Sigmoid colon (tissue), 7 donors: ENCODE results near the gene DFFB. TPM values are rescaled to one million over a fixed set of nuclear protein-coding genes. Genes with fewer than 3 reads are reported as not detected.

ENCODE experiments used
- DNase-seq: peaks from one replicate; pipeline ENCODE4 v3.0.0-alpha.2; 2019
- H3K27ac ChIP-seq, 4 donors: fragments of 200-600 bp; sonication (generic); one replicate each; pipeline ENCODE4 v1.5.1; 2016 to 2019; ENCODE audit warnings: mild to moderate bottlenecking in 1 of 4
- H3K27me3 ChIP-seq, 3 donors: fragments of 200-600 bp; sonication (generic); one replicate each; pipeline ENCODE4 v1.5.1; 2019; ENCODE audit warnings: mild to moderate bottlenecking in 1 of 3
- H3K36me3 ChIP-seq, 4 donors: fragments of 200-600 bp; sonication (generic); one replicate each; pipeline ENCODE4 v1.5.1; 2016 to 2019
- H3K4me1 ChIP-seq, 4 donors: fragments of 200-600 bp; sonication (generic); one replicate each; pipeline ENCODE4 v1.5.1; 2017 to 2019
- H3K4me3 ChIP-seq, 4 donors: fragments of 200-600 bp; sonication (generic); one replicate each; pipeline ENCODE4 v1.5.1; 2017 to 2019; ENCODE audit warnings: mild to moderate bottlenecking in 2 of 4, moderate library complexity in 1 of 4
- H3K9me3 ChIP-seq, 4 donors: fragments of 200-600 bp in 3 of 4; sonication (generic) in 3 of 4; one replicate each; pipeline versions ENCODE4 v1.5.1 to v1.6.1; 2013 to 2019
- CTCF ChIP-seq, 4 experiments: fragments of 450-650 bp in 3 of 4; fragments of 200-600 bp in 1 of 4; IDR thresholded peaks; one replicate each; pipeline ENCODE4 v1.5.1; 2016 to 2019; ENCODE audit warnings: antibody characterized with exemption in 4 of 4, mild to moderate bottlenecking in 3 of 4, moderate library complexity in 2 of 4
- EP300 ChIP-seq, 4 donors: sonication (generic); formaldehyde crosslinking; IDR thresholded peaks; one replicate each; pipeline ENCODE4 v1.6.1; 2017; ENCODE audit warnings: antibody characterized with exemption in 4 of 4
- POLR2A ChIP-seq, 2 donors: fragments of 450-650 bp; IDR thresholded peaks; one replicate each; pipeline ENCODE4 v1.6.1; 2016; ENCODE audit warnings: antibody characterized with exemption in 2 of 2, mild to moderate bottlenecking in 2 of 2, moderate library complexity in 2 of 2
- POLR2AphosphoS5 ChIP-seq, 4 donors: sonication (generic); formaldehyde crosslinking; IDR thresholded peaks; one replicate each; pipeline ENCODE4 v1.6.1; 2017; ENCODE audit warnings: antibody characterized with exemption in 4 of 4
- WGBS, 2 donors: extraction: QIAGEN DNeasy Blood & Tissue Kit; methylation state at CpG; one replicate each; pipeline ENCODE4 v1.1.7; 2013; 5-methylcytosine and 5-hydroxymethylcytosine counted together
- intact Hi-C: fragments of 100-400 bp; cut with DNase I; formaldehyde crosslinking; loops from one replicate; pipeline ENCODE4 v1.15.1; 2023
- polyA plus RNA-seq, 3 donors: library from polyadenylated mRNA; stranded (reverse); fragments of 200-250 nt; gene quantifications; one replicate each; pipeline ENCODE4 v1.2.3, GENCODE V29; 2013
- total RNA-seq, 4 donors: library from RNA; depleted of rRNA; stranded (reverse); fragments of >200 nt; gene quantifications; one replicate each; pipeline ENCODE4 v1.1.0, GENCODE V29; 2016
- donor health status: healthy with polysubstance abuse.
- donor health status: Bipolar disorder and iron deficiency.
- donor health status: healthy.

Gene DFFB
- total and polyA plus RNA-seq, 7 donors: 1.8 to 9.0 (median 6.1) TPM

- H3K27me3 ChIP-seq: no peaks in the 10 kb centered on the region
- peak; percentile 37 for DNase-seq
- intact Hi-C loops: no loop called here
- TF ChIP-seq POLR2AphosphoS5 (IDR thresholded peaks at IDR 0.05): no peak
- no peak for TF ChIP-seq POLR2A (IDR thresholded peaks at IDR 0.05)
- TF ChIP-seq CTCF (IDR thresholded peaks at IDR 0.05): no peak
- TF ChIP-seq EP300 (IDR thresholded peaks at IDR 0.05): no peak
- no peaks in the 10 kb centered on the region for H3K9me3 ChIP-seq
- peaks cover 12 to 88% (median 39%) of the 10 kb centered on the region in 4 donors for H3K36me3 ChIP-seq
- no peaks in the 10 kb centered on the region for H3K4me1 ChIP-seq
- H3K27ac ChIP-seq: no peak overlapping the region
- H3K4me3 ChIP-seq: no peak overlapping the region
- WGBS, 2 donors: 92% methylated on average over 6 of the region's 6 CpGs
These were observed 36.3 kb upstream of the DFFB start for GRCh38 chr1:3821004-3821403.

- 89 to 93% methylated on average over 13 of the region's 13 CpGs for WGBS, 2 donors
- Histone ChIP-seq H3K27me3 (no peaks in the 10 kb centered on the region), H3K27ac (no peak overlapping the region), H3K36me3 (peaks cover 12 to 88% (median 37%) of the 10 kb centered on the region in 4 donors), H3K4me1 (no peaks in the 10 kb centered on the region), H3K9me3 (no peaks in the 10 kb centered on the region), H3K4me3 (no peak overlapping the region)
- peak; percentile 45 for DNase-seq
- intact Hi-C loops: no loop called here
- TF ChIP-seq POLR2AphosphoS5 (IDR thresholded peaks at IDR 0.05): no peak
- no peak for TF ChIP-seq CTCF (IDR thresholded peaks at IDR 0.05)
- no peak for TF ChIP-seq POLR2A (IDR thresholded peaks at IDR 0.05)
- no peak for TF ChIP-seq EP300 (IDR thresholded peaks at IDR 0.05)
These were observed 35.8 kb upstream of the DFFB start for GRCh38 chr1:3821447-3821846.

- Histone ChIP-seq H3K9me3 (no peaks in the 10 kb centered on the region), H3K27ac (no peak overlapping the region), H3K36me3 (peaks cover 12 to 88% (median 37%) of the 10 kb centered on the region in 4 donors)
These were observed 35.4 kb upstream of the DFFB start for GRCh38 chr1:3821908-3822307.

GRCh38 chr1:3822421-3822820 is 34.9 kb upstream of the DFFB start:
- intact Hi-C loops: no loop called here
- peak; percentile 19 for DNase-seq
- Histone ChIP-seq H3K4me1 (no peaks in the 10 kb centered on the region), H3K36me3 (peaks cover 12 to 90% (median 41%) of the 10 kb centered on the region in 4 donors), H3K9me3 (no peaks in the 10 kb centered on the region), H3K27ac (no peak overlapping the region), H3K4me3 (no peak overlapping the region), H3K27me3 (no peaks in the 10 kb centered on the region)
- TF ChIP-seq EP300 (IDR thresholded peaks at IDR 0.05) (no peak), POLR2A (IDR thresholded peaks at IDR 0.05) (no peak), POLR2AphosphoS5 (IDR thresholded peaks at IDR 0.05) (no peak), CTCF (IDR thresholded peaks at IDR 0.05) (no peak)
- 89 to 94% methylated on average over 16 of the region's 16 CpGs for WGBS, 2 donors

More at GRCh38 chr1:3821908-3822307, 35.4 kb upstream of the DFFB start:
- Histone ChIP-seq H3K4me3 (no peak overlapping the region), H3K4me1 (no peaks in the 10 kb centered on the region), H3K27me3 (no peaks in the 10 kb centered on the region)
- peak; percentile 26 for DNase-seq
- TF ChIP-seq POLR2A (IDR thresholded peaks at IDR 0.05) (no peak), EP300 (IDR thresholded peaks at IDR 0.05) (no peak), CTCF (IDR thresholded peaks at IDR 0.05) (no peak)
- intact Hi-C loops: no loop called here
- WGBS, 2 donors: 91 to 95% methylated on average over 15 of the region's 15 CpGs

GRCh38 chr1:3824650-3825049 is 32.6 kb upstream of the DFFB start:
- H3K4me1 ChIP-seq: no peaks in the 10 kb centered on the region
- H3K36me3 ChIP-seq: peaks cover 19 to 96% (median 60%) of the 10 kb centered on the region in 4 donors
- H3K27me3 ChIP-seq: no peaks in the 10 kb centered on the region
- no peak overlapping the region for H3K27ac ChIP-seq
- H3K4me3 ChIP-seq: no peak overlapping the region
- WGBS, 2 donors: 88 to 96% methylated on average over 8 of the region's 8 CpGs
- intact Hi-C loops: no loop called here
- H3K9me3 ChIP-seq: no peaks in the 10 kb centered on the region
- TF ChIP-seq POLR2AphosphoS5 (IDR thresholded peaks at IDR 0.05) (no peak), CTCF (IDR thresholded peaks at IDR 0.05) (no peak), POLR2A (IDR thresholded peaks at IDR 0.05) (no peak), EP300 (IDR thresholded peaks at IDR 0.05) (no peak)
- no peak for DNase-seq
